ENCODE results near the gene MTMR2.
A peak's percentile ranks its signal among the peaks of the same experiment; 100 is the strongest.

The MTMR2 gene

DNA sequence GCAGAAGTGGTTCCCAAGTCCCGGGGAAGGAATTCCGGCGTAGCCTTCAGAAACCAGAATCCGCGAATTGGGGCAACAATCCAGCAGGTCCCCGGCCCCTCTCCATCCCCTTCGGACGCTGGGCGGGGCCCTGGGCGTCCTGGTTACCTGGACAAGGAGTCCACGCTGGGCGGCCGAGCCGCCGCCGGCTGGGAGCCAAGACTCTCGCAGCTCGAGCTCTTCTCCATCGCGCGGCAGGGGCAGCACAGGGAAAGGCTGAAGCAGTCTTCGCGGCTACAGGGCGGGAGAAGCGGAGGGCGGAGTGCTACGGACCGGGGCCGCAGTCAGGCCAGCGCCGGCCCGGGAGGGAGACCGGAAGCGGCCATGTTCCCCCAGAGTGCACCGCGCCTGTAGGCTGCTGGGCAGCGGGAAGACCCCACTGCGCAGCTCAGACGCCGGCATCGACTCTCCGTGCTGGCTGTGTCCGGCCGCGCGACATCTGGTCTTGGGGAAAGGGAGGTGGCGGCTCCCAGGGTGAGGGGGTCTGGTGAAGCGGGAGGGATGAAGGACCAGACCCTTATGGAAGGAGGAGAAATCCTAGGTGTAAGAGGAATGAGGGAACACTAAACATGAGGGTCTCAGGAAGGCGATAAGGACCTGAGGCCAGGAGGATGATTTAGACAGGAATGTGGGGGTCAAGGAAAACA lies at the start of gene MTMR2:
Gene MTMR2 (minus strand): TSS at position 380 of the 686 bp plus-strand sequence. CDS start 153 bp downstream, at position 227.
- peak; percentile 57 for DNase-seq (ENCODE audit: low read depth)

DNA sequence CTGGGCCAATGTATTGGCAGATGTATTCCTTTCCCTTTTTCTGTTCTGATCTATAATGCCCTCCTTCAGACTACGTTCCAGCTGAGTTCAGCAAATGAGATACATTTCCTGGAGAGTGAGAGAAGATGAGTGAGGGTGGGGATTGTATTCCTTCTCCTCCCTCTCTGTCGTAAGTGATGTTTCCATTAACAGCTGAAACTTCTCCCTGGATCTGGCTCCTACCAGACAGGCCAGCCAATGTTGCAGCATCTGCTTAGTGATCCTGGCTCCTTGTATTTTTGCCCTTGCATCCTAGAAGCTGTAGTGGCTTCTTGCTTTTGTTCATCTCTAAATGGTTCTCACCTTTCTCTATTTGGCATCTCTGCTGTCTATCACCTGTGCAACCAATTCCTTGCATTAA lies 48.2 kb upstream of the MTMR2 start:
- no peak for DNase-seq (ENCODE audit: low read depth)

DNA sequence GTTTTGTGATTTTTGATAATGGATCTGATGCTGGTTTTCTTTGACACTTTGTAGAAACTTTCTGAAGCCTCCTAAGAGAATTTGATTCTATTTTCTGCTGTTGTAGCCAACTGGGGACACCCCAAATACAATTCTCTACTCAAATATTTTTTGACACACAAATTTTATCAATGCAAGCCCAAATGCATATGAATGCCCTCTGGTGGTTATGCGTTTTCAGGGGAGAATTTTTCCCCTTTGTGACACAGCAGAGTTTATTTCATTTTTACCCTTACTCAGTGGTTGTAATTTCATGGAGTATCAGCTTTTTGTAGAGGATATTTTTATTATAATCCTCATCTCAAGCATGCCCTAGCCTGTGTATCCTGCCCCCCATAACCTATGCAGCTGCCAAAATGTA lies 44.7 kb upstream of the MTMR2 start:
- DNase-seq (ENCODE audit: low read depth) = no peak

DNA sequence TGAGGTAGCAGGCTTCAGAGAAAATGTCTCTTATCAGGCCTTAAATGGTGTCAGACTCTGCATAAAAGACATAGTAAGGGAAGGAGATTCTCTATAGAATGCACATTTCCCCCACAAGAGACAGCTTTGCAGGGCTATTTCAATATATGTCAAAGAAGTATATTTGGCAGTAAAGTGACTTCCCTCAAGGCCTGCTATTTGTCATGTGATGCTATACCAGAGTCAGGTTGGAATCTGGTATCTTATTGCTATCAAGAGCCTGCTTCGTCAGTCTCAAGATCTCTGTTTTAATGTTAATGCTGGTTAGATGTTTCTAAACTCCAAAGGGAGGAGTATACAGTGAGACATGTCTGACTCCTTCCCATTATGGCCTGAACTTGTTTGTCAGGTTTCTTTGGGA lies 40.4 kb upstream of the MTMR2 start:
- DNase-seq (ENCODE audit: low read depth) = no peak

DNA sequence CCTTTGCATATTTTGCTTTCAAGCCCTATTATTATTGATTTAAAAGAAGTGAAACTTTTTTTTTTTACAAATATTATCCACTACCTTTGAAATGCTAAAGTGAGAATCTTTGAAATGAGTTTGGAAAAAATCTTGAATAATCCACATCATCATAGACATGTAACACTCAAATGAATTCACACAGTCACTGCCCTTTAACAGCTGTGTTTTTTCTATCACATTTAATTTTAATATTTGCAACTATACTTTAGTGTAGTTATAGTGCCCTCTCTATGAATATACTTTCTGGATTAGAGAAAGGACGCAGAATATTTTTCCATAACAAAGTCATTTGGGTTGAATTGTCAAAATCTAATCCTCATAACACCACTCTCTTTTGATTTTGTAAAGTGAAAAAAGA lies 37.9 kb upstream of the MTMR2 start:
- DNase-seq (ENCODE audit: low read depth) = no peak

DNA sequence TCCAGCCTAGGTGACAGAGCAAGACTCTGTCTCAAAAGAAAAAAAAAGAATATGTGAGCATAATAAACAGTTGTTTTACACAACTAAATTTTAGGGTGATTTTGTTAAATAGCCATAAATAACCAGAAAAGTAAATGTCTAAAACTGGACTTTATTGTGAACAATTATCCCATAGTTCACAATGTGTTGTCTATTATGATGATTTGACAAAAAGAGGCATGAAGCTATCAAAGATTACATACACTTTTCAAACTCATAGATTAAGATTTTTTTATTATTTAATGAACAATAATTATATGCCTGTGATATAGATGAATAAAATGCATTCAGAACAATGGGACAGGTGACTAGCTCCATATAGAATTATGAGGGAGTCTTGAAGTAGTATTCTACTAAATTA lies 27.0 kb upstream of the MTMR2 start:
- DNase-seq (ENCODE audit: low read depth) = no peak

DNA sequence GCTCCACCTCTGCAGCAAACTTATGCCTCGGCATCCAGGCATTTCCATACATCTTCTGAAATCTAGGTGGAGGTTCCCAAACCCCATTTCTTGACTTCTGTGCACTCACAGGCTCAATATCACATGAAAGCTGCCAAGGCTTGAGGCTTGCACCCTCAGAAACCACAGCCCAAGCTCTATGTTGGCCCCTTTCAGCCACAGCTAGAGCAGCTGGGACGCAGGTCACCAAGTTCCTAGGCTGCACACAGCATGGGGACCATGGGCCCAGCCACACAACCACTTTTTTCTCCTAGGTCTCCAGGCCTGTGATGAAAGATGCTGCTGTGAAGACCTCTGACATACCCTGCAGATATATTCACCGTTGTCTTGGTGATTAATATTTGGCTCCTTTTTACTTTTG lies 24.7 kb upstream of the MTMR2 start:
- no peak for DNase-seq (ENCODE audit: low read depth)

DNA sequence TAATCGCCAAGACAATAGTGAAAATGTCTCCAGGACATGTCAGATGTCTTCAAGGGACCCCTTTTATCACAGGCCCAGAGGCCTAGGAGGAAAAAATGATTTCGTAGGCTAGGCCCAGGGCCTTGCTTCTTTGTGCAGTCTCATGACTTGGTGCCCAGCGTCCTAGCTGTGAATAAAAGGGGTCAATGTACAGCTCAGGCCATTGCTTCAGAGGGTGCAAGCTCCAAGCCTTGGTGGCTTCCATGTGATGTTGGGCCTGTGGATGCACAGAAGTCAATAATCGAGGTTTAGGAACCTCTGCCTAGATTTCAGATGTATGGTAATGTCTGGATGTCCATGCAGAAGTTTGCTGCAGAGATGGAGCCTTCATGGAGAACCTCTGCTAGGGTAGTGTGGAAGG lies 20.7 kb upstream of the MTMR2 start:
- DNase-seq (ENCODE audit: low read depth) = no peak

DNA sequence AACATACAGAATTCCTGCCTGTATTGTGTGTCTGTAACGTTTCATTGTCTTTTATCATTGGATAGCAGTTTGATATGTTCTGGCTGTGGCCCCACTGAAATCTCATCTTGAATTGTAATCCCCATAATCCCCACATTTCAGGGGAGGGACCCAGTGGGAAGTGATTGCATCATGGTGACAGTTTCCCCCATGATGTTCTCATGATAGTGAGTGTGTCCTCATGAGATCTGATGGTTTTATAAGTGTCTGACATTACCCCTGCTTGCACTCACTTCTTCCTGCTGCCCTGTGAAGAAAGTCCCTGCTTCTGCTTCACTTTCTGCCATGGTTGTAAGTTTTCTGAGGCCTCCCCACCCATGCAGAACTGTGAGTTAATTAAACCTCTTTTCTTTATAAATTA lies 19.6 kb upstream of the MTMR2 start:
- DNase-seq (ENCODE audit: low read depth) = no peak

DNA sequence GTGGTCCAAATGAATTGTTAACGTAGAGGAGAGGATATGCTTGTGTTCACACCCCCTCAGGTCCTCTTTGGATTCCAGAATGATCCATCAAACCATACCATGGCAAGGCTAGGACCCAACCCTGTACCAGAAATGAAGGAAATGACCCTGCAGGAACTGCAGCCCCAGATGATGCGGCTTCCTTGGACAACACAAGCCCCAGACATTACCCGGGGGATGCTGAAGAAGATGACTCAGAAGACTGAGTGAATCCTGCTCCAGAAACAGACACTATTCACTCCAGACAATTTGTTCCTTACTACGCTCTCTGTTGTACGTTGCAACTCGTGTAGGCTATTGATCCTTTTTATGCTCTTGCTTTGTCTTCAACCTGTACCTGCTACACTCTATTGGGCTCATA lies 15.2 kb upstream of the MTMR2 start:
- no peak for DNase-seq (ENCODE audit: low read depth)

DNA sequence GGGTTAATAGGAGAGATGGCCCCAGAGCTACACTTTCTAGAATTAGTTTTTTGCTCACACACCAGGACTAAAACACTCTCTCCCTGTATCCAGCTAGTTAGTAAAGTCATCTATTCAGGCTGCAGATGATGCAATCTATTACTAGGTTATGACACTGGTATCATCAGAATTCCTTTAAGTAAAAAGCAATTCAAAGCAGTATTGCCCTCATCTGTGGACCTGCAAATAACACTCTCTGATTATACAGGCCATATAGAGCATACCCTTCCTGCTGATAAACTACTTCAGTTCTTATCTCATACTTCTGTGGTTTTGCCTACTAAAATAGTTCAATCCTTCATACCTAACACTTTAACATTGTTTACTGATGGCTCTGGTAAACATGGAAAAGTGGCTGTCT lies 13.5 kb upstream of the MTMR2 start:
- no peak for DNase-seq (ENCODE audit: low read depth)

DNA sequence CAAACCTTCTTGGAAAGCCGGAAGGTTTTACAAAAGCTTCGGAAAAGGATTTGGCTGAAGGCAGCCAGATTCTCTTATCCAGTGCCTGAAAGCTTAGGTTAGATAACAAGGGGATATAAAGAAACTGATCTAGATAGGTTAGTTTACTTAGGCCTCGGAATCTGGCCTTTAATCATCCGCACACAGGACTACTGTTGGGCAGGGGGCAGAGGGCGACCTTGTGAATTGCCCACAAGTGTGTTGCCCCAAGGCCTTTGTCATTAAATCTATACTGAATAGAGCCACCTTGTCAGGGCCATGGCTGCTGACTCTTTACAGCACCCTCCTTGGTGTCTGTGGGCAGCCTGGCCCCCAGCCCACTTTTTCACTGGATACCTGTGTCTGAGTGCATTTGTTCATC lies 9.7 kb upstream of the MTMR2 start:
- DNase-seq (ENCODE audit: low read depth) = no peak

DNA sequence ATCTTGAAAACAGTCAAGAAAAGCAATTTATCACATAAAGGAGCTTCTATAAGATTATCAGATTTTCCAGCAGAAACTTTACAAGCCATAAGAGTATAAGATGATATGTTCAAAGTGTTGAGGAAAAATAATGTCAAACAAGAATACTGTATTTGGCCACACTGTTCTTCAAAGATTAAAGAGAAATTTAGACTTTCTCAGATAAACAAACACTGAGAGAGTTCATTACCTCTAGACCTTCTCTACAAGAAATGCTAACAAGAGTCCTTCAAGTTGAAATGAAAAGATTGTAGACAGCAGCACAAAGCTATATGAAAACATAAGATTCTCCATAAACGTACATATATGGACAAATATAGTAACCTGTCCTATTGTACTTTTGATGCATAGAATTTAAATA lies 8.0 kb upstream of the MTMR2 start:
- DNase-seq (ENCODE audit: low read depth) = no peak

DNA sequence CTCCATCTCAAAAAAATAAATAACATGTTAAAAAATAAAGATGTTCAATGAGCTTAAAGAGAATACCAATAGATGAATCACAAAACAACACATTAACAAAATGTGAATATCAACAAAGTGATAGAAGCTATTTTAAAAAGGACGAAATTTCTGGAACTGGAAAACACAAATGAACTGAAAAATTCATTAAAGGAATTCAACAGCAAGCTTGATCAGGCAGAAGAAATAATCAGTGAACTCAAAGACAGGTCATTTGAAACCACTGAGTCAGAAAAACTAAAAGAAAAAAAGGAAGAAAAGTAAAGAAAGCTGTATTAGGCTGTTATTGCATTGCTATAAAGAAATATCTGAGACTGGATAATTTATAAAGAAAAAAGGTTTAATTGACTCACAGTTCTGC lies 7.0 kb upstream of the MTMR2 start:
- no peak for DNase-seq (ENCODE audit: low read depth)

DNA sequence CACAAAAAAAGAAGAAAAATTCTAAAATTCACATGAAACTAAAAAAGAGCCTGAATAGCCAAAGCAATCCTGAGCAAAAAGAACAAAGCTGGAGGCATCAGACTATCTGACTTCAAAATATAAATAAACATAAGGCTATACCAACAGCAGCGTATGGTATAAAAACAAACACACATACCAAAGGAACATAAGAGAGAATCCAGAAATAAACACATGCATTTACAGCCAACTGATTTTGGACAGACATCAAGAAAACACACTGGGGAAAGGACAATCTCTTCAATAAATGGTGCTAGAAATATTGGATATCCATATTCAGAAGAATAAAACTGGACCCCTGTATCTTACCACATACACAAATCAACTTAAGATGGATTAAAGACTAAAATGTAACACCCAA lies 2.8 kb upstream of the MTMR2 start:
- no peak for DNase-seq (ENCODE audit: low read depth)

DNA sequence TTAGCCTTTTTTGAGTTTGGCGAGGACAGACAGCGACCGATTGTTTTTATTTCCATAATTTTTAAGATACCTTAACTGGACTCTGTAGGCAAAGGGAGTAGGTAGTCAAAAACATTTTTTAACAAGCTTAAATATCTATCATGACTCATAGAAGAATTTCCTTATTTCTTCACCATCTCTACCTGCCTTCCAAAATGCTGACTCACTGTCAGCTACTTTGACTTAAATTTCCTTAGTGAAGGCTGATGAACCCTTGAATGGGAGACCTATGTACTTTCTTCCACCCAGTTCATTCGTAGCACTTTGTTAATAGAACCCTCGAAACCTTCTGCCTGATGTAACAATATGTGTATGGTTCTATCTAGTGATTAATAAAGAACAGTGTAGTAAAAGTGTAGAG lies 1.1 kb upstream of the MTMR2 start:
- DNase-seq (ENCODE audit: low read depth) = no peak

DNA sequence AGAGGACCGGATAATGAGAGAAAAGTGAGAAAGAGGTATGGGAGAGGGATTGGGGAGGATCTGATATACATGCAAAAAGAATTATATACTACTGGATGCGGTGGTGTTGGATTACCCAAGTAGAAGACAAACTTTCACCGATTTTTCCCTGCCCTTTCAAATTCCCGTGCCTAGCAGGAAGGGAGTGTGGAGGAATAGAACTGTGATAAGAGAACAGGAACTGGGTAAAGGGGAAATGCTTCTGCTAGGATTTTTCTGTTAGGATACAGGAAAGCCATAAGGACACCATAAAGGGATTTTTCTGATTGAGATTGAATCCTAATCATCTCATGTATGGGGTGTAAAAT lies 480 bp upstream of the MTMR2 start:
- DNase-seq (ENCODE audit: low read depth) = no peak

DNA sequence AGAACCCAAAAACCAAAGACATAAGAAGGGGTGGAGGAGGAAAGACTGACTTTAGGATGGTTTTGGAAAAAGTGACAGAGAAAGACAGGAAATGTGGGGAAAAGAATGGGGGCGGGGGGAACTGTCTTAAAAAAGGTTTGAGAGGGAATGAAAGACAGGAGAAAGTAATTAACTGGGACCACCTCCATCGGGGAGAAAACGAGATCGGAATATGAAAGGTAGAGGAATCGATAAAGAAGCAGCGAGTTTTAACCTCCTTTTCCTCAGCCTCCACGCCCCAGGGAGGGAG lies 524 bp downstream of the MTMR2 start:
- no peak for DNase-seq (ENCODE audit: low read depth)

DNA sequence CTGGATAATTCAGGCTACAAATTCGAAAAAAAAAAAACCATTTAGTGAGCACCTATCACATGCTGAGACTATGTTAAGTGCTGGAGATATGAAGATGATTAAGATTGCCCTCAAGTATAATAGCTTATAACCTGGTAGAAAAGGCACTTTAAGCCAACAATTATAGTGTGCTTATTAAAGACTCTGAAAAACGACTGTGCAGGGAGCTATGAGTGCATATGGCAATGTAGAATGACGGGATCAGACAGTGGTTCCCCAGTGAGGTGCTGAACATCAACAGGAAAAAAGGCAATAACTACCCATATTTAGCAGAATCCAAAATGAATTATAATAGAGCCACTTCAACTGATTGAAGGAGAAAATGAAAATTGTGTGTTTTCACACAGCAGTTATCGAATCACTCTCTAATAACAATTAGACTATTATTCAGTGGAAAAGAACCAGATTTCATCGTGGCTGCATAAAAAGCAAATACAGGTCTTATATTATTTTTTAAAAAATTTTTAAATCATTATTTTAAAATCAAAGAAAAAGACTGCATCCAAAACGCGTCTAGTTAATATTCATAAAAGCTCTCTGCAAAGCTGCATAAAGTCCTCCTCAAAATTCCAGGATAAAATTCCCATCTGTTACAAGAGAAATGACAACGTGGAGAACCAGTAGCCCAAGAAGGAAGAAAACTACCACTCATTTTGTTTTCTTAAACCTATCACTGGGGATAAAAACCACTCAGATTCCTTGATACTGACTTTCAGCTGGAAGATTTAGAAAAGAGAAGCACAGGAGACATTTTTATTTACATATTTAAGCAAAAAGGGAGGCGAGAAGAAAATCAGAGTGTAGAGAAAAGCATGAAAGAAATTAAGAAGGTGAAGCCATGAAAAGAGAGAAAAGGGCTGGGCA lies 1.1 kb downstream of the MTMR2 start:
- DNase-seq (ENCODE audit: low read depth) = no peak

DNA sequence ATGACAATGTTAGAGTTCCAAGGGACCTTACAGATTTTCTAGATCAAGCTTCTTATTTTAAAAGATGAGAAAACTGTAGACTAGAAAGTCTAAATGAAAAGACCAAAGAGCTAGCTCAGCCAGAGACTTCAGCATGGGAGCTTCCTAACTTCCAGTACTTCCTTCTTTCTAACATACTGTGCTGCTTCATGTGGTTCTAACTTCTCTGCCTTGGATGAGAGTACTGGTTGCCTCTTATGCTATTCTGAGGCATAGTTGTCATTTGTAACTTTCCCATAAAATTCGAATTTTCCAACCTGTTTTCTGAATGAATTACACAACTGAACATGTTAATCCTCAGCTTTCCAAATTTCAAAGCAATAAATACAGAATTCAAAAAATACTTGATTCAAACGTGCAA lies 1.8 kb downstream of the MTMR2 start:
- DNase-seq (ENCODE audit: low read depth) = no peak

DNA sequence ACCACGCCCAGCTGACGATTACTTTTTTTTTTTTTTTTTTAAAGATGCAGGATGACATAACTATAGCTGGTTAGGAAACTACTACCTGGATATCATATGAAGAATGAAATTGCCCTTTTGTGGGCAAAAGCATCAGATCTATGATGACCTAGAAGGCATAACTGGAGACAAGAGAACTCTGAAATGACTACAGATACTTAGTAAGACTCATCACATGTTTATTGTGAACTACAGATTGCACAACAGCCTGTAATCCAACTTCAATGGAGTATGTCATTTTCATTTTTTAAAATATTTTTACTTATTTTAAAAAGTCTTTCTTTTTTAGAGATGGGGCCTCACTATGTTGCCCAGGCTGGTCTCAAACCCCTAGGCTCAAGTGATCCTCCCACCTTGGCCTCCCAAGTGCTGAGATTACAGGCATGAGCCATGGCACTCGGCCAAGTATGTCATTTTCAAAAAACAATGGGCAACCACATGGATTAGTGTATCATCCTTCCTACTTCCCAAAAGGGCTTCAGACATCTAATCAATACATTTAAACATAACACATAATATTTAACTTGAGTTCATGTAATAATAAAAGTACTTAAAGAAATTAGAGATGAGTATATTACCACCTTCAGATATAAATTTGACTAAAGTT lies 3.3 kb downstream of the MTMR2 start:
- no peak for DNase-seq (ENCODE audit: low read depth)

DNA sequence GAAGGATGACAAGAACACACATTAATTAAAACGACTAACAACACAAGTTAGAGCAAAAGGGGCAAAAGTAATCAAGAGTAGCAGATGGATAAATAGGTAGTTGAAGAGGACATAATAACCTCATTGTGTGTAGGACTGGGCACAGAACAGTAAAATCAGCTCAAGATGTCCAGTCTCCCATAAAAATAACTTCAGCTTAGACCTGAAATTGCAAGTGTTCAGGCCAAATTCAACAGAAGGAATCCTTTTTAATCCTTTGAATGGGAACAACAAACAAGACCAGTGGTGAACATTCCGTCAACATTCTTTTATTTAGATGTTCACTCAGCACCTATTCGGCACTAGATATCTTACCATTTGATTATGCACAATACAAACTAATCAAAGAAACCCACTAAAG lies 4.4 kb downstream of the MTMR2 start:
- no peak for DNase-seq (ENCODE audit: low read depth)

DNA sequence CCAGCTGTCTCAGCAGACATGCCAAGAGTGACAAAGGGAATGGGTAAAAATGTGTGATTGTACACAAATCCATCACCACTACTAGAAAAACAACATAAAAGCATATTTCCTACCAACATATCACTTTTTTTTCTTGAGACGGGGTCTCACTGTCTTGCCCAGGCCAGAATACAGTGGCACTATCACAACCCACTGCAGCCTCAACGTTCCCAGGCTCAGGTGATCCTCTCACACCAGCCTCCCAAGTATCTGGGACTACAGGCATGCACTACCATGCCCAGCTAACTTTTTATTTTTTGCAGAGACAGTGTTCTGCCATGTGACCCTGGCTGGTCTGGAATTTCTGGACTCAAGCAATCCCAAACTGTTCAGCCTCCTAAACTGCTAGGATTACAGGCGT lies 5.2 kb downstream of the MTMR2 start:
- no peak for DNase-seq (ENCODE audit: low read depth)

DNA sequence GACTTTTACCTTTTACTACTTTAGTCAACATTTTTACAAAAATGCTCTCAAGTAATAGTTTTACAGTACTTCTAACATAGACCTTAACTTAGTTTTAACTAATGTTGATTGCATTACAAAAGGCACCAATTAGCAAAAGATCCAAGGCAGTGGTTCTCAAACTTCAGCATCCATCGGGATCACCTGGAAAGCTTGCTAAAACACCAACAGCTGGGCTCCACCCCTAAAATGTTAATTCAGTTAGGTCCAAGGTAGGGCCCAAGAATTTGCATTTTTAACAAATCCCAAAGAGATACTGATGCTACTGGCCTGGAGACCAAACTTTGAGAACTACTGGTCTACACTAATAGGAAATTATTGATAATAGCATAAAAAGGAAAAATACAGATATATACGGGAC lies 5.9 kb downstream of the MTMR2 start:
- no peak for DNase-seq (ENCODE audit: low read depth)

All from activated T-cell treated with anti-CD3 and anti-CD28 coated beads for 48 hours (primary cell).